GM12891 (cell line): ENCODE measurements around the gene MAP3K20.

Experiments used
- DNase-seq: peaks from one replicate; pipeline ENCODE4 v3.0.0; 2011; ENCODE audit warnings: low spot score; ENCODE audit not compliant: insufficient read length
- FAIRE-seq: peaks from 2 replicates; lab custom pipeline; 2011; peaks lifted over from hg19 to GRCh38; lab: Jason Lieb, UNC
- PAX5 ChIP-seq: IDR thresholded peaks from 2 replicates; pipeline ENCODE4 v1.6.1; 2011; ENCODE audit warnings: low read length, moderate library complexity, mild to moderate bottlenecking; ENCODE audit not compliant: insufficient read depth, severe bottlenecking
- POLR2A ChIP-seq: IDR thresholded peaks from 2 replicates; pipeline ENCODE4 v1.6.1; 2011; ENCODE audit warnings: low read depth, low read length, control low read depth
- POLR2AphosphoS5 ChIP-seq: IDR thresholded peaks from 2 replicates; pipeline ENCODE4 v1.6.1; 2011; ENCODE audit warnings: low read depth, low read length, control low read depth
- POU2F2 ChIP-seq: IDR thresholded peaks from 2 replicates; pipeline ENCODE4 v1.6.1; 2011; ENCODE audit warnings: low read depth, mild to moderate bottlenecking, control low read depth, low read length, moderate library complexity
- SPI1 ChIP-seq: IDR thresholded peaks from 2 replicates; pipeline ENCODE4 v1.6.1; 2011; ENCODE audit warnings: low read depth, low read length, control low read depth
- TAF1 ChIP-seq: IDR thresholded peaks from 2 replicates; pipeline ENCODE4 v1.6.1; 2011; ENCODE audit warnings: low read depth, low read length, control low read depth

Gene MAP3K20

DNA sequence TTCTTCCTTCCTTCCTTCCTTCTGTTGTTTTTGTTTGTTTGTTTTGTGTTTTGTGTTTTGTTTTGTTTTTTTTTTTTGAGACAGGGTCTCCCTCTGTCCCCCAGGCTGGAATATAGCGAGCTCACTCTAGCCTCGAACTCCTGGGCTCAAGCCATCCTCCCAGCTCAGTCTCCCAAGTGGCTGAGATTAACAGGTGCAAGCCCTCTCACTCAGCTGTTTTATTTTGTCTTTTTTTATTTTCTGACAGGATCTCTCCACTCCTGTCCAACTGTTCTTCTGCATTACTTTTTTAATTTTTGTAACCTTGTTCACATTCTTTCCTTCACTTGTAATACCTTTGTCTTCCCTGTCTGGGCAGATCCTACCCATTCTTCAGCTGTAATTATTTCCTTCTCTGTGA lies 23.6 kb downstream of the MAP3K20 start:
- TF ChIP-seq SPI1 (no peak), POLR2A (no peak), TAF1 (no peak), POLR2AphosphoS5 (no peak), POU2F2 (no peak), PAX5 (no peak)
- no peak for DNase-seq
- FAIRE-seq = no peak

DNA sequence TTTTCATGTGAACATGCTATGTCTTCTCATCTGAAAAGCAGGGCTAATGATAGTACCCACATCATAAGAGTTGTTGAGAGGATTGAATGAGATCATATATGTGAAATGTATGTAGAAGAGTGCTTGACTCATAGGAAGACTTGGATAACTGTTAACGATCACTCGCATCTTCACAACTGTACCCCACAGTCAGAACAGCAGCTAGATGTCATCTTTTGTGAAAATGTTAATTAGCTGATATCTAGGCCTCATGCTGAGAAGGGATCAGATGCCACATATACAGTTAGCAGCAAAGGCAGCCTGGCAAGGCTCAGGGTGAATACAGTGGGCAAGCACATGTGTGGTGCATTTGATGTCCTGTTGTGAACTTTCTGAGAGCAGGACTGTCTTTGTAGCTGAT lies 24.2 kb downstream of the MAP3K20 start:
- no peak for TF ChIP-seq POLR2AphosphoS5
- no peak for TF ChIP-seq POLR2A
- FAIRE-seq (peak; percentile 38), DNase-seq (no peak)

DNA sequence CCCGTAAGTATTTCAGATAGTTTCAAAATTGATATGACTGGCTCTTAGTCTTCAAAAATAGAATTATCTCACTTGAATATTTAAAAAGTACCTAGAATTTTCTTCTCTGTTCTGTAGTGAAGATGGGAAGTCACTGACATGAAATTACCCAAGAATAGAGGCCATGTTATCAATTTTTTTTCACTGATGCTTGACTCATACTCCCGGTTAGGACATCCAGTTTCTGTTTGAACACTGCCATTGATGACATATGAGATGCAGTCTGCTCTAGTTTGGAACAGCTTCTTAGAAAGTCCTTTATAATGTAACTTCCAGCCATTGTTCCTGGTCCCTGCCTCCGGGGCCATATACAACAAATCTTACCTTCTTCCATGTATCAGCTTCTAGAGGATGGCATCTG lies 26.0 kb downstream of the MAP3K20 start:
- DNase-seq (no peak), FAIRE-seq (peak; percentile 43)

DNA sequence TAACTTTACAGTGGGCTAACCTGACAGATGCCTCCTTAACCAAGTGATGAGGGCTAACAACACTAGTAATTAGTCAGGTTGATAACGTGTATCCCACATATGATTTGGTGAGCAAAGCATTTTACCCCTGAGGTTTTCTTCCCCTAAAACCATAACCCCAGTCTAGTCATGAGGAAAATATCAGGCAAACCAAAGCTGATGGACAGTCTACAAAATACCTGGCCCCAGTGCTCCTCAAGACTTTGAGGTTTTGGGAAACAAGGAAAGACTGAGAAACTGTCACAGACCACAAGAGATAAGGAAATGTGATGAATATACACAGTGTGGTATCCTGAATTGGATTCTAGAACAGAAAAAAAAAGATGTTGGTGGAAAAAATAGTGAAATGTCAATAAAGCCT lies 28.5 kb downstream of the MAP3K20 start:
- TF ChIP-seq SPI1 (no peak), POU2F2 (no peak), POLR2AphosphoS5 (no peak), TAF1 (no peak), POLR2A (no peak), PAX5 (no peak)
- FAIRE-seq = no peak
- DNase-seq = no peak

More for the DNA sequence above, 26.0 kb downstream of the MAP3K20 start:
- peak; percentile 45 for TF ChIP-seq PAX5
- TF ChIP-seq POLR2A = no peak

DNA sequence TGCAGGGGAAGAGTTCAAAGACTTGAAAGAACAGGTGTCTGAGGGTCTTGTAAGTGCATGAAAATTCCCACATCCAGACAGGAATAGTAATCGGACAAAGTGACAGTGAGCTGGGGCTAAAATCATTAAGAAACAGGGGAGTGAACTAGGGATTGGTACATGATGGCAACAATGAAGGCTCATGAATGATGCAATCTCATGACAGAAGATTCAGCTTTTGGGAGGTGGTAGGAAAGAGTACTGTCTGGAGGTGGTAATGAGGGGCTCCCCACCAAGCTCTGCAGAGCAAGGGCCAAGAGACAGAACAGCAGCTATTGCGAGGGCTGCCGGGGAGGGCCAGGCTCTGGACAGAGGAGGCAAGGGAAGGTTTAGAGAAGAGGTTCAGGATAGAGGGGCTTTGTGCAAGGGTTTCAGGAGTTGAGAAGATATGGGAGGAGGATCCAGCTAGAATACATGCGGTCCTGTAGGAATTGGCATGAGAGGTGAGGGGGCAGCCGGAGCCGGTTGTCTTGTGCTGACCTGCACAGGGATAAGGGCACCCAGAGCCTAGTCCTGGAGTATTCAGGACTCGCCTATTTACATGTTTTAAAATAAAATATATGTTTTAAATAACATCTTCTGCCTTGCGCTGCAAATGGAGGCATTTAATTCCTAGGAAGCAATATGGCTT lies 31.4 kb downstream of the MAP3K20 start:
- TF ChIP-seq SPI1 = no peak
- no peak for TF ChIP-seq PAX5
- no peak for TF ChIP-seq POLR2A
- FAIRE-seq (no peak), DNase-seq (no peak)

DNA sequence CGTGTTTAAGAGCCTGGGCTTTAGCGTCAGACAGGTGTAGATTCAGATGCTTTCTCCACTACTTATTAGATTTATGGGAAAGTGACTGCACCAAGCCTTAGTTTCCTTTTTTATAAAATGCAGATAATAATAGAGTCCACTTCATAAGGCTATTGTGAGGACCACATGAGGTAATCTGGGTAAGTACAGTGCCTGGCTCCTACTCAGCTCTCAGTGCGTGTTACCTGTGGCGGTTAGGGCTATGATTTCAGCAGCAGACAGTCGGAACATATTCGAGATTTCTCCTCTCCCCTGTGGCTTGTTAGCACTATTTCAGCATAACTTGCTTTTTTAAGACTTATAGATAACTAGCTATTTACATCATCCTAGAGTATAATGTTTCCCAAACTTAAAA lies 32.0 kb downstream of the MAP3K20 start:
- TF ChIP-seq POU2F2 (no peak), SPI1 (no peak), POLR2AphosphoS5 (no peak), PAX5 (no peak), POLR2A (no peak), TAF1 (no peak)
- FAIRE-seq (no peak), DNase-seq (no peak)

DNA sequence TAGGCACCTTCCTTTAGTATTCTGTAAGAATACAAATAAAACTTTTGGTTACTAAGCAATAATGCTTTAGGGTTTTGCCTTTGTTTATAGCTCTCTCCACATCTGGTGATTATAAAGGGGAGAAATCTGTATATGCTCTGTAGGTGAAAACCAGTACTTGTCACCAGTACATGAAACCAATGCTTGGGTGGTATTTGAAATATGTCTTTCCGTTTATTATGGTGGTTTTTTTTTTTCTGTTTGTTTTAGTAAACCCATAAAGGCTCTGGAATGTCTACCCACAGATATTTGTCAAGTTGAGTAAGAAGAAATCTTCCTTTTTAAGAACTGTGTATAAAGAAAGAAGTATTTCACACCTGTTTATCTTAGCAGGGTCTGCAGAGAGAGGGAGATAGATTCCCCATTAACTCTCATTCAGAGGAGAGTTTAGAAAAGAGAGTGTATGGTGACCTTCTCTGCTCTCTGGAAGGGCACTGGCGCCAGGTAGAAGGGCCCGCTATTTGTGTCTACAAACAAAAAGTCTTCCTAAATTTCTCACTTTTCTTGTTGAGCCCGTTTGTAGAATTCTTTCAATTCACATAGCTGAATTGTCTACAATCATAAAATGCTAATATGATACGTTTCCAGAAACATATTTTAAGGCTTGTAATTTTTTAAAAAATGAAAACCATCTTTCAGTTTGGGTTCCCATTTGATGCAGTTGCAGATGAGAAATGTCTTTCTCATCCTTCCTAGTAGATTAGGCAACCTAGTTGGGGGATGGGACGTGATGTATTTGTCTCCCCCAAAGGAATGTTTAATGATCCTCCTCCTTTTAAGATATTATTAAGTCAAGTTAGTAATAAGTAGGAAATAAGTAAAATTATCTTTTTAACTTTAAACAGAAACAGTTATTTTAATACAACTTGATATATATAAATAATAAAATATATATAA lies 33.9 kb downstream of the MAP3K20 start:
- no peak for TF ChIP-seq TAF1
- TF ChIP-seq SPI1 = no peak
- TF ChIP-seq PAX5 = no peak
- DNase-seq (no peak), FAIRE-seq (no peak)

DNA sequence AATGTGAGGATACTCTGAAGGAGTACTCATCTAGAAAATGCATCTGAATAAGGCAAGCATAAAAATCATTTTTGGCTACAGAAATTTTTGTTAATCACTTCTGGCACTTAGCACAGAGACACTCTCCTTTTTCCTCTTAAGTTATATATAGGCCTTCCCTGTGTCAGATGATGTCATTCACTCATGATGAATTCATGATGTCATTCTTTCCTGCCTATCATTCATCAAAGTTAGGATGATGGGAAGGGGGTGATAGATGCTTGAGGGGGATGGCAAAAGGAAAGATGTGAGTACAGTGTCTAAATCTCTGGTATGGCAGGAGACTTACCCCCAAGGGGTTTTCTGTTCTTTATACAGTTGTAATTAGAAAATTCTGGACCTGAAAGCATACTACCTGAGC lies 42.0 kb downstream of the MAP3K20 start:
- FAIRE-seq (no peak), DNase-seq (no peak)
- TF ChIP-seq POLR2A = no peak
- TF ChIP-seq POU2F2 = no peak
- TF ChIP-seq TAF1 = no peak
- no peak for TF ChIP-seq PAX5
- TF ChIP-seq POLR2AphosphoS5 = no peak
- no peak for TF ChIP-seq SPI1

DNA sequence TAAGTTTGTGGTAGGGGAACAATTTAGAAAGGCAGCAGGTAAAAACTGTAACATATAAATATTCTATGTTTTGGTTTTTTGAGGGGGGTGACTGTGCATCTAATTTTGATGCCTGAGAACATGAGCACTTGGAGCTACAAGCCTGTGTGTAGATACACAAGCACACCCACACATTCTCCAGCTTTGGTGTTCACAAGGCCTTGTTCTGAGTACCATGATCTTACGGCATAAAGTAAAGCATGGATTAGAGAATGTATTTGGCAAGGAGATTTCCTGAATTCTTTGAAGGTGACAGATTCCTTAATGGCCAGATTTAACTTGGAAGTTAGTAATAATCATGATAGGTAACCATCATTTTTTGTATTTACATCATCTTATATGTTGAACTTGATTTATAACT lies 42.7 kb downstream of the MAP3K20 start:
- TF ChIP-seq PAX5 (no peak), POLR2A (no peak), TAF1 (no peak), POU2F2 (no peak), SPI1 (no peak), POLR2AphosphoS5 (no peak)
- DNase-seq (no peak), FAIRE-seq (no peak)

DNA sequence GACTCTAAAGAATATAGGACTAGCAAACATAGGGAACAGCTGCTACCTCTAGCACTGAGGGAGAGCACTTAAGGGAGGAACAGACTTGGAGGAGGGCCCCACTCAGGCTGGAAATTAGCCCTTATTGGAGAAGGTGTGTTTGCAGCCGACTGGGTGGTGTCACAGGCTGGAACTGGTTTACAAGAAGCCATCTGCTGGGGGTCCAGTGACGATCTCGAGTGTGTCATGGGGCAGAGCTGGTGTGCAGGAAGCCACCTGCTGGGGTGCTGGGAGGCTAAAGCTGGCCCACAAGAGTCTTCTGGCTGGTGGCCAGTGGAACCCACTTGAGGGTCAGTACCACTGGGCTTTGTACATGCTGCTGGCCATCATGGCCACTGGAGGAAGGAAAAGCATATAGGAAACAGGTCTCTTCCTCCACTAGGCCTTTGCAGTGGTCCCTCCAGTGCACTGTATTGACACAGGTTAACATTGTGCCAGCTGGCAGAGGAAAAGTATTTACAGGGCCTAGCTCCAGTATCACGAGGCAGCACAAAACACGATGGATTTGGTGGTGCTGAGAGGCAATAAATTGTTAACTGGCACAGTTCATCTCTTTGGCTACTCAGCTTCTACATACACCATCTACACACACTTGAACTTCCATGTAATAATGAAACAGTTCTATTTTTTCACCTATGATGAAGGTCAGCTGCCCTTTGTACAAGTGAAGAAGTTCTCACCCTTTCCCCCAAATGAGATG lies 43.6 kb downstream of the MAP3K20 start:
- DNase-seq (no peak), FAIRE-seq (no peak)
- TF ChIP-seq PAX5 (no peak), SPI1 (no peak), POLR2AphosphoS5 (no peak), POLR2A (no peak), TAF1 (no peak)

DNA sequence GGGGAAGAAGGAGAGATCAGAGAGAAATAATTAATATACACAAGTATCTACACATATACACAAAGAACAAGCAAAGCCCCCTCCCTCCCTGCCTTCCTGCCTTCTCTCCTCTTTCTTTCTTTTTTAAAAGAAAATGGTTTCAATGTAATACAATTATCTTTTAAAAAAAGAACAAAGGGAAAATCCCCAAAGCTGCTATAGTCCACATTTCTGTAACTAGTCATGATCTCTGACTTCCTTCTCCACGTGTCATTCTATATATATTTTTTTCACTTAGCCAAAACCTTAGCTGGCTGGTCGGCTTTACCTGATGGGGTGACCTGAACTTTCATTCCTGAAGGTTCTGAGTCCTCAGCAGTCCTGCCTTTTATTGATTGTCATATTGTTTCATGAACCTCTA lies 44.3 kb downstream of the MAP3K20 start:
- DNase-seq (no peak), FAIRE-seq (no peak)
- TF ChIP-seq POLR2AphosphoS5 = no peak
- TF ChIP-seq SPI1 = no peak
- TF ChIP-seq TAF1 = no peak
- TF ChIP-seq POLR2A = no peak
- no peak for TF ChIP-seq POU2F2
- TF ChIP-seq PAX5 = no peak
